ENCODE data around the gene ATXN10. TPM values are rescaled to one million over a fixed set of nuclear protein-coding genes. Genes with fewer than 3 reads are reported as not detected.

Gene ATXN10
- total RNA-seq = 101 and 108 TPM in 2 replicates

DNA sequence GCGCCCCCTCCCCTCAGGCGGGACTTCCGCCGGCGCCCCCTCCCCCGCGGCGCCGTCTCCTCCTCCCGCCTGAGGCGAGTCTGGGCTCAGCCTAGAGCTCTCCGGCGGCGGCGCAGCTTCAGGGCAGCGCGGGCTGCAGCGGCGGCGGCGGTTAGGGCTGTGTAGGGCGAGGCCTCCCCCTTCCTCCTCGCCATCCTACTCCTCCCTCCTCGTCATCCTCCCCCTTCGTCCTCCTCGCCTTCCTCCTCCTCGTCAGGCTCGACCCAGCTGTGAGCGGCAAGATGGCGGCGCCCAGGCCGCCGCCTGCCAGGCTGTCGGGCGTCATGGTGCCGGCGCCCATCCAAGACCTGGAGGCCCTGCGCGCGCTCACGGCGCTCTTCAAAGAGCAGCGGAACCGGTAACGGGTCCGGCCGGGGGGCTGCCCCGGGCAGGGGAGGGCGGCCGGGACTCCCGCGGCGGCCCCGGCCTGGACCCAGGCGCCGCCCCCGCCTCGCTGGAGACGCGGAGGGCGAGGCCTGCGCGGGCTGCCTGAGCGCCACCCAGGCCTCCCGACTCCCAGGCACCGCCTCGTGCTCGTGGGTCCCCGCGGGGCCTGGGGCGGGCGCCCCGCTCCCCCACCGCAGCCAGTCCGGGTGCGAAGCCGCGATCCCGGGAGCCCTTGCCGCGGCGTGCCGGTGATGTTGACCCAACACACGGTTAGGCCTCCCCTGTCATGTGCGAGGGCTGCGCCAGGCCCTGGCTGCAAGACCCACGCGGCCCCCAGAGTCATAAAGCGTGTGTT, at the start of gene ATXN10:
TSS of gene ATXN10 (plus strand) at position 52 of the 781 bp plus-strand sequence. CDS start at position 282, 230 bp downstream.

Small RNA genes within 50 kb of the gene (small RNA-seq; reads per million reads assigned to genes)
- gene MIR4762 = 0.09 reads per million
- gene RNU6-1161P = not detected

Other genes with a start within 250 kb of the ATXN10 start
- 91.5 and 121 TPM in 2 replicates for gene FBLN1, start 169.0 kb upstream of the ATXN10 start, total RNA-seq

Measured in placental epithelial cell (primary cell).